ENCODE measurements around the gene NELFE.
"Not testable (repeated sequence)": the region's sequence is repeated elsewhere in the genome, so short reads cannot be mapped to it uniquely, and the experiment has no call there.

NELFE gene, protein sequence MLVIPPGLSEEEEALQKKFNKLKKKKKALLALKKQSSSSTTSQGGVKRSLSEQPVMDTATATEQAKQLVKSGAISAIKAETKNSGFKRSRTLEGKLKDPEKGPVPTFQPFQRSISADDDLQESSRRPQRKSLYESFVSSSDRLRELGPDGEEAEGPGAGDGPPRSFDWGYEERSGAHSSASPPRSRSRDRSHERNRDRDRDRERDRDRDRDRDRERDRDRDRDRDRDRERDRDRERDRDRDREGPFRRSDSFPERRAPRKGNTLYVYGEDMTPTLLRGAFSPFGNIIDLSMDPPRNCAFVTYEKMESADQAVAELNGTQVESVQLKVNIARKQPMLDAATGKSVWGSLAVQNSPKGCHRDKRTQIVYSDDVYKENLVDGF

DNA sequence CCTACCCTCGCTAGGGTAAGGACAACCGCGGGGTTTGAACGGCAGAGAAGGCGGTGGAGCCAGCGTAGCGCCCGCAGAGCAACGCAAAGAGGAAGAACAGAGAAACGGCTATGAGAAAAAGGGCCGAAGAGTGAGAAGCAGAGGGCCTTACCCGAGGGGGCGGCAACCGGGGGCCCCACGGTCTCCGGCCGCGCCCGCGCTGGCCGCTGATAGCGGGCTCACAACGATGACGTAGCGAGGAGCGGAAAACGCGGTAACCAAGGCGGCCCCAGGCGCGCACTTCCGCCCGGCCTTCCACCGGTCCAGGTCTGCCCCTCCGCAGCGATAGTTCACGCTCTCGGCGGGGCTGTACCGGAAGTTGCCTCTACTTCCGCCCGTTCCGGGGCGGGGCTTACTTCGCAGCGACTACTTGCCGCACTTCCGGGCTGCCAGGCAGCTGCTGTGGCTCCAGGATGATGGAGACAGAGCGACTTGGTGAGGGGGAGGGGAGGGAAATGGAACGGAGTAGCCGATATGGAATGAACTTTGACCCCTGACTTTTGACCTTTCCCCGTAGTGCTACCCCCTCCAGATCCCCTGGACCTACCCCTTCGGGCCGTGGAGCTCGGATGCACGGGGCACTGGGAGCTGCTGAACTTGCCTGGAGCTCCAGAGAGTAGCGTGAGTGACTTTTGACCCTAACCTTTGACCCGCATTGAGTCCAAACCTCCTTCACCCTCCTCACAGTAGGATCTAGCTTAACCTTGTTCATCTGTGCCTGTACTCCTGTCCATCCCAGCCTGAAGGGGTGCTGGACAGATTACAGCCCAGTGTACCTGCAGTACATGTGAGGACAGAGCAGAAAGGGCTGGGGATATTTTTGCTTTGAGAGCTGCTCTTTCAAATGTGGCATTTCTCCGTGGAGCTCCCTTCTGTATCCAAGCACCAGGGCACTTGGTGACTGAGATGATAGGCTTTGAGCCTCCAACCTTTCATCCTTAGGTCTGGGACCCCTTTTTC is at the start of gene NELFE, which contains the start of gene SKIC2:
Gene NELFE, minus strand, starts transcription at position 231 of the 999 bp plus-strand sequence. CDS start 525 bp downstream, outside the sequence.
Gene SKIC2, plus strand, starts transcription at position 435 of the 999 bp plus-strand sequence. Its CDS starts 18 bp downstream, at position 453.
- peak; percentile 98 for DNase-seq

GRCh38 chr6:32008037-32008436 is 49.3 kb upstream of the NELFE start:
- DNase-seq = not testable (repeated sequence)

DNA sequence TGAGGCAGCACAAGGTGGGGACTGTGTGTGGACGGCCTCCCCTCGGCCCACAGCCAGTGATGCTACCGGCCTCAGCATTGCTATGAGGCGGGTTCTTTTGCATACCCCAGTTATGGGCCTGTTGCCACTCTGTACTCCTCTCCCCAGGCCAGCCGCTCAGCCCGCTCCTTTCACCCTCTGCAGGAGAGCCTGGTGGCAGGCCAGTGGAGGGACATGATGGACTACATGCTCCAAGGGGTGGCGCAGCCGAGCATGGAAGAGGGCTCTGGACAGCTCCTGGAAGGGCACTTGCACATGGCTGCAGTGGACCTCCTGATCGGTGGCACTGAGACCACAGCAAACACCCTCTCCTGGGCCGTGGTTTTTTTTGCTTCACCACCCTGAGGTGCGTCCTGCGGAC is 48.3 kb upstream of the NELFE start:
- not testable (repeated sequence) for DNase-seq

GRCh38 chr6:32005991-32006529 is 47.3 kb upstream of the NELFE start:
- DNase-seq = not testable (repeated sequence)

DNA sequence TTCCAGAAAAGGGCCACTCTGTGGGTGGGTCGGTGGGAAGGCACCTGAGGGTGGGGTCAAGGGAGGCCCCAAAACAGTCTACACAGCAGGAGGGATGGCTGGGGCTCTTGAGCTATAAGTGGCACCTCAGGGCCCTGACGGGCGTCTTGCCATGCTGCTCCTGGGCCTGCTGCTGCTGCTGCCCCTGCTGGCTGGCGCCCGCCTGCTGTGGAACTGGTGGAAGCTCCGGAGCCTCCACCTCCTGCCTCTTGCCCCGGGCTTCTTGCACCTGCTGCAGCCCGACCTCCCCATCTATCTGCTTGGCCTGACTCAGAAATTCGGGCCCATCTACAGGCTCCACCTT is 46.7 kb upstream of the NELFE start:
- not testable (repeated sequence) for DNase-seq

- DNase-seq = not testable (repeated sequence)
These were observed 46.2 kb upstream of the NELFE start for GRCh38 chr6:32004864-32005537.

DNA sequence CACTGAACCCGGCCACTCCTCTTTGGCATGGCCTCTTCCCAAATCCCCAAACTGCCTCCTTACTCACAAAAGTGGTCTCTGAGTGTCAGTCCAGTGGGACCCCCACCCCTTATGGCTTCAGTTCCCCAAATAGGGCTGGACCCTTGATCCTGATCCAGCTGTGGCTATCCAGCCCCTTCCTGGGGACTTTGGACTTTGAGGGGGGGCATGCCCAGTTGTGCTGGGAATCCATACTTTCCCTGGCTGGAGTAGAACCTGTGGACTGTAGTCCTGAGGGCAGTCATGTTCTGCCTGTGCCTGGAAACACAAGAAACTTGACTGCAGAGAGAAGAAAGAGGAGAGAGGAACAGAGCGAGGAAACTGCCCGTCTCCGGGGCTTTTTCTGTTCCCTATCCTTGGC is 45.6 kb upstream of the NELFE start:
- DNase-seq = not testable (repeated sequence)

- not testable (repeated sequence) for DNase-seq
These were observed 44.5 kb upstream of the NELFE start for GRCh38 chr6:32003301-32003700.

GRCh38 chr6:32002546-32003268 is 43.9 kb upstream of the NELFE start:
- DNase-seq = not testable (repeated sequence)

DNA sequence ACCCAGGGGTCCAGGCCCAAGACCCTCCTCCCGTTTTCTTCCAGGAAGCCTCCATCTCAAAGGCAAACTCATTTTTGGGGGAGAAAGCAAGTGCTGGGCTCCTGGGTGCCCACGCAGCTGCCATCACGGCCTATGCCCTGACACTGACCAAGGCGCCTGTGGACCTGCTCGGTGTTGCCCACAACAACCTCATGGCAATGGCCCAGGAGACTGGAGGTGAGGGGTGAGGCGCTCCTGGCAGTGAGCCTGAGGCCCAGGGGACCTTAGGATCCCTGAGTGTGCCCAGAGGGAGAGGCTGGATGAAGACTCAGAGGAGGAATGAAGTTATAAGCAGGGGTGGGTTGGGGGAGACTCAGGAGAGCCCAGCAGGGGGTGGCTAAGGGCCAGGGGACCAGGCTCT is 37.6 kb upstream of the NELFE start:
- DNase-seq = not testable (repeated sequence)

DNA sequence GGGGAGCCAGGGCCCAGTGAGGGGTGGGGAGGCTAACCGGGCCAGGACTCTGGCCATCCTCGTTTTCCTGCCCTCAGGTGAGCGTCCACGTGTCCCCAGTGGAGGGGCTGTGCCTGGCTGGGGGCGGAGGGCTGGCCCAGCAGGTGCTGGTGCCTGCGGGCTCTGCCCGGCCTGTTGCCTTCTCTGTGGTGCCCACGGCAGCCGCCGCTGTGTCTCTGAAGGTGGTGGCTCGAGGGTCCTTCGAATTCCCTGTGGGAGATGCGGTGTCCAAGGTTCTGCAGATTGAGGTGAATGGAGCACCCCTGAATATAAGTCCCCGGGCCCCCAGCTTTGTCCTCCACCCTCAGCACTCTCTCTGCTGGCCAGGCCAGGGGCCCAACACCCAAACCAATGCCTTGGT is 35.6 kb upstream of the NELFE start:
- DNase-seq = not testable (repeated sequence)

DNA sequence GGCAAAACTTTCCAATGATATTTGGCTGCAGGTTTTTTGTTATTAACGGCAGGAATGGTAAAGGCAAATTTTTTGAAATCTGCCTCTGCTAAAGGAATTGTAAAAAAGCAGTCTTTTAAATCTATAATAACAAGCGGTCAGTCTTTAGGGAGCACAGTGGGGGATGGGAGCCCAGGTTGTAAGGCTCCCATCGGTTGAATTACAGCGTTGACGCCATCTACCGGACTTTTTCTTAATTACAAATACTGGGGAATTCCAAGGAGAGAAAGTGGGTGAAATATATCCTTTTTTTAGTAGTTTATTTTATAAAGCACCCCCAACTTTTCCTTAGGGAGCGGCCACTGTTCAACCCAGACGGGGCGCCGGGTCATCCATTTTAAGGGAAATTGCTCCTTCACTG is 30.6 kb upstream of the NELFE start:
- not testable (repeated sequence) for DNase-seq

DNA sequence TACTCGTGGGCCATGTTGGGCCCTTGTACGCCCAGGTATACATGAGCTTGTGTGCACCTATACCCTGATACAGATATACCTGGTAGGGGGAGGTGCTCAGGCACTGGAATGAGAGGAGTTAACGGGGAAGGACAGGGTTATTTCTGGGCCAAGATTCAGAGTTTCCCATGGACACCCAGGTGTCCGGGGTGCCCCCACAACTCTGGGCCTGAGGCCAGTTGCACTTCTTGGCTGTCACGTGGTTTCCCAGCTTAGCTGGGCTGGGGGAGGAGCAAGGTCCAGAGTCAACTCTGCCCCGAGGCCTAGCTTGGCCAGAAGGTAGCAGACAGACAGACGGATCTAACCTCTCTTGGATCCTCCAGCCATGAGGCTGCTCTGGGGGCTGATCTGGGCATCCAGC is 23.0 kb upstream of the NELFE start, which contains the start of gene C4A:
Gene C4A, plus strand, starts transcription at position 314 of the 400 bp plus-strand sequence. Its CDS starts 51 bp downstream, at position 365.
- DNase-seq = not testable (repeated sequence)

DNA sequence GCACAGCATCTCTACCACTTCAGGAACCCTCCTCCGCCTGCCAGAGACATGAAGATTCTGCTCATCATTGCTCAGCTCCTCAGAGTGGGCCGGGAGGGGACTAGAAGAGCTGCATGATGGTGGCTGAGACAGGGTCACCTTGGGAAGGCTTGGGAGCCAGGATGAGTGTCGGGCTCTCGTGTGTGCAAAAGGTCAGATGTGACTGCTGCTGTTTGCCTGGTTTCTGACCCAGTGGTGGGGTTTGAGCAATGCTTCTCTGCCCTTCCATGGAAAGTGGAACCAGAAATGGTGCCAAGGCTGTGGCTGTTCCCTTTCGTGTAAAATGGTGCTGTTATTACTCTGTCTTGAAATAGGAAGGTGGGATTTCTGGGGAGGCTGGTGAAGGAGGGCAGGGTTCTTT is 22.2 kb upstream of the NELFE start:
- DNase-seq = not testable (repeated sequence)

DNA sequence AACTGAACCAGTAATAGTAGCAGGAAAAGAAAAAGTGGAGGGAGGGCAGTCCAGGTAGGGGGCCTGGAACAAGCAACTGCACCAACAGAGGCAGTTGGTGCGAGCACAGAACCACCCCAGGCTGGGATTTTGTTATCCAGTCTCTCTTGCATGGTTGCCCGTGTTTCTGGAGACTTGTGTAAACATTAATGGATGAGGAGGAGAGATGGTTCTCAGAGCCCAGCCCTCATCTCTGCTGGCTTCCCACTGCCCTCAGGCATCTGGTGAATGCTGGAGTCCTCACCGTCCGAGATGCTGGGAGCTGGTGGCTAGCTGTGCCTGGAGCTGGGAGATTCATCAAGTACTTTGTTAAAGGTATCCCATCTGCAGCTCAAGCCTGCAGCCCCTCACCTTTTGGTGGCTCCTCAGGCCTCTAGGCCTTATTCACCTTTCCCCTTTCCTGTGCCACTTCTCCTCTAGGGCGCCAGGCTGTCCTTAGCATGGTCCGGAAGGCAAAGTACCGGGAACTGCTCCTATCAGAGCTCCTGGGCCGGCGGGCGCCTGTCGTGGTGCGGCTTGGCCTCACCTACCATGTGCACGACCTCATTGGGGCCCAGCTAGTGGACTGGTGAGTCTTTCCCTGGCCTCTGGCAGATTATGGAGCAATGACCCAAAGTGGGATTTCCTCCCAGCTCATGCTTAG is 21.6 kb upstream of the NELFE start:
- DNase-seq = not testable (repeated sequence)

DNA sequence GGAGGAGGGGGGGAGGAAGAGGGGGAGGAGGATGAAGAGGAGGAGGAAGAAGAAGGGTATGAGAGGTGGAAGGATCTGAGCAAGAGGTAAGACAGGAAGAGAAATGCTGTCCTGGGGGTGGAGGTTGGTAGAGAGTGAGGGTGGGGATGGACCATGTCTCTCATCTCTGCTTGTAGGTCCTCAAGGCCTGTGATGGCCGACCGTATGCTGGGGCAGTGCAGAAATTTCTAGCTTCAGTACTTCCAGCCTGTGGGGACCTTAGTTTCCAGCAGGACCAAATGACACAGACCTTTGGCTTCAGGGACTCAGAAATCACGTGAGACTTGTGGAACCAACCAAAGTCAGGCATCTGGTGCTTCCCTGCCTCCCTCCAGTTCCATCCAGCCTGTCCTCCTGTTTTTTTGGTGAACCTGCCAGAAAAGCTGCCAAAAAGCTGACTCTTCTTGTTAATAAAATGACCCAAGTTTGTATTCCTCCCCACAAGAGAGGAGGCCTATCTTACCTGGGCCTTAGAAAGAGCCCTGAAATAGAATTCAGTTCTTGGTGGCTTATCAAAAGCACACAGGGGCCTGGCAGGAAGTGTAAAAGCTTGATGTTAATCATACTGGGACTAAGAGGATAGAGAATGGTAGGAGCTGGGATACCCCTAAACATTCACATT is 20.6 kb upstream of the NELFE start:
- DNase-seq = no peak

GRCh38 chr6:31978831-31979230 is 20.1 kb upstream of the NELFE start:
- no peak for DNase-seq

DNA sequence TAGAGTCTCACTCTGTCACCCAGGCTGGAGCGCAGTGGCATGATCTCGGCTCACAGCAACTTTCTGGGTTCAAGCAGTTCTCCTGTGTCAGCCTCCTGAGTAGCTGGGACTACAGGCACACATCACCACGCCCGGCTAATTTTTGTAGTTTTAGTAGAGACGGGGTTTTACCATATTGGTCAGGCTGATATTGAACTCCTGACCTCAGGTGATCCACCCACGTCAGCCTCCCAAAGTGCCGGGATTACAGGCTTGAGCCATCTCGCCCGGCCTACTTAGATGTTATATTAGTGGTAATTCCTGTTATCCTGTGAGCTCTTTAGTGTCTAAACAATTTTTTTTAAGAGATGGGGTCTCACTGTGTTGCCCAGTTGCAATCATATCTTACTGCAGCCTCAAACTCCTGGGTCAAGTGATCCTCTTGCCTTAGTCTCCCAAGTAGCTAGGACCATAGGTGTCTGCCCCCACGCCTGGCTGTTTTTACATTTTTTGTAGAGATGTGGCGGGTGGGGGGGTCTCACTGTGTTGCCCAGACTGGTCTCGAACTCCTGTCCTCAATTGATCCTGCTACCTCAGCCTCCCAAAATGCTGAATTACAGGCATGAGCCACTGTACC is 19.2 kb upstream of the NELFE start:
- DNase-seq = no peak

DNA sequence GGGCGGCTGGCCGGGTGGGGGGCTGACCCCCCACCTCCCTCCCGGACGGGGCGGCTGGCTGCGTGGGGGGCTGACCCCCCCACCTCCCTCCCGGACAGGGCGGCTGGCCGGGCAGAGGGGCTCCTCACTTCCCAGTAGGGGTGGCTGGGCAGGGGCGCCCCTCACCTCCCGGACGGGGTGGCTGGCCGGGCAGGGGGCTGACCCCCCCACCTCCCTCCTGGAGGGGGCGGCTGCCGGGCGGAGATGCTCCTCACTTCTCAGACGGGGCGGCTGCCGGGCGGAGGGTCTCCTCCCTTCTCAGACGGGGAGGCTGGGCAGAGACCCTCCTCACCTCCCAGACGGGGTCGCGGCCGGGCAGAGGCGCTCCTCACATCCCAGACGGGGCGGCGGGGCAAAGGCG is 17.3 kb upstream of the NELFE start:
- not testable (repeated sequence) for DNase-seq

Data from NCI-H1105 (cell line).